Gastroesophageal sphincter (tissue), 3 donors: ENCODE data around the gene YEATS2.

Source experiments
- POLR2A ChIP-seq, 2 donors: fragments of 450-650 bp; IDR thresholded peaks; one replicate each; pipeline ENCODE4 v1.6.1; 2017; ENCODE audit warnings: antibody characterized with exemption in 2 of 2, mild to moderate bottlenecking in 2 of 2, moderate library complexity in 1 of 2
- TF ChIP-seq, protein P1 (sequence below), 4 experiments: fragments of 200-600 bp in 2 of 4; fragments of 450-650 bp in 2 of 4; sonication (generic) in 1 of 4; IDR thresholded peaks; one replicate each; pipeline ENCODE4 v1.5.1; 2017 to 2019; ENCODE audit warnings: antibody characterized with exemption in 4 of 4, mild to moderate bottlenecking in 2 of 4, moderate library complexity in 2 of 4

DNA sequence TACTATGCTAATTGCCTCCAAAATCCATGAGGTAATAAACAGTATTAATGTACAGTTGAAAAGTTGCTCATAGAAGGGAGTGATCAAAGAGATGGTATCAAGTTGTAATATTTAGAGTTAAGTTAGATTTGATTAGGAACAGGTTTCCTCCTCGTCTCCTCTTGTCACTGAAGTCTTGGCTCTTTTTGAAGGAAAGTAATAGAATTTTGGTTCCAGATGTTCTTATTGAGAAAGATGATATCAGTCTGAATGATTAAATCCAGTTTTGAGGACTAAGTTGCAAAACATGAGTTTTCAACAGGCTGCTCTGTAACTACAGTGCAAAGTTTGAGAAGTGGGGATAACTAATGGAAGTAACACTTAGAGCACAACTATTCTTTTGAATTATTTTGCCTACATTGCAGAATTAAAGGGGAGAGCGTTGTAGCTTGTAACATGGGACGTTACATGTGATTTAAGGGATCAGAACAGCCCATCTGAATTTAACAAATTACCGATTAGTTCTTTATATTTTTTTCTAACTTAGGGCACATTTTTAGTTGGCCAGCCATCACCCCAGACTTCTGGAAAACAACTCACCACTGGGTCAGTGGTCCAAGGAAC is 79.5 kb downstream of the YEATS2 start:
- TF ChIP-seq, protein P1, sequence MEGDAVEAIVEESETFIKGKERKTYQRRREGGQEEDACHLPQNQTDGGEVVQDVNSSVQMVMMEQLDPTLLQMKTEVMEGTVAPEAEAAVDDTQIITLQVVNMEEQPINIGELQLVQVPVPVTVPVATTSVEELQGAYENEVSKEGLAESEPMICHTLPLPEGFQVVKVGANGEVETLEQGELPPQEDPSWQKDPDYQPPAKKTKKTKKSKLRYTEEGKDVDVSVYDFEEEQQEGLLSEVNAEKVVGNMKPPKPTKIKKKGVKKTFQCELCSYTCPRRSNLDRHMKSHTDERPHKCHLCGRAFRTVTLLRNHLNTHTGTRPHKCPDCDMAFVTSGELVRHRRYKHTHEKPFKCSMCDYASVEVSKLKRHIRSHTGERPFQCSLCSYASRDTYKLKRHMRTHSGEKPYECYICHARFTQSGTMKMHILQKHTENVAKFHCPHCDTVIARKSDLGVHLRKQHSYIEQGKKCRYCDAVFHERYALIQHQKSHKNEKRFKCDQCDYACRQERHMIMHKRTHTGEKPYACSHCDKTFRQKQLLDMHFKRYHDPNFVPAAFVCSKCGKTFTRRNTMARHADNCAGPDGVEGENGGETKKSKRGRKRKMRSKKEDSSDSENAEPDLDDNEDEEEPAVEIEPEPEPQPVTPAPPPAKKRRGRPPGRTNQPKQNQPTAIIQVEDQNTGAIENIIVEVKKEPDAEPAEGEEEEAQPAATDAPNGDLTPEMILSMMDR (IDR thresholded peaks at IDR 0.05), result no peak
- no peak for TF ChIP-seq POLR2A (IDR thresholded peaks at IDR 0.05)
